ENCODE data around the gene SLC35E1. TPM values are rescaled to one million over a fixed set of nuclear protein-coding genes. Genes with fewer than 3 reads are reported as not detected.

The SLC35E1 gene
- total and polyA plus RNA-seq, 2 of the 4 experiments (the other 2 are of a cell fraction): 22.6 to 38.0 TPM

GRCh38 chr19:16516381-16516780 lies 55.8 kb downstream of the SLC35E1 start:
- H4K5ac ChIP-seq (ENCODE audit: low read depth, low read length): no peak overlapping the region
- no peak overlapping the region for H3K18ac ChIP-seq (ENCODE audit: low read depth, low read length)
- H3K9me1 ChIP-seq (ENCODE audit: insufficient read depth, low read length): no peaks in the 10 kb centered on the region
- H2BK20ac ChIP-seq (ENCODE audit: low read depth, low read length): no peak overlapping the region
- no peak overlapping the region for H3K56ac ChIP-seq (ENCODE audit: extremely low read depth, insufficient read depth, low read length)
- no peak overlapping the region for H2BK5ac ChIP-seq (ENCODE audit: low read depth, low read length, poor library complexity, severe bottlenecking)
- in situ Hi-C loops (cut with MboI; ENCODE audit: low sequenced_read_pairs): no loop called here
- no peak overlapping the region for H3K9ac ChIP-seq (ENCODE audit: low read depth, low read length)
- H3K27me3 ChIP-seq (ENCODE audit: control insufficient read depth, insufficient read depth, low read length): no peaks in the 10 kb centered on the region
- no peak for DNase-seq
- intact Hi-C loops (cut with micrococcal nuclease): no loop called here
- no peaks in the 10 kb centered on the region for H3K9me3 ChIP-seq (ENCODE audit: control insufficient read depth, insufficient read depth, low read length)
- no peak overlapping the region for H2AK5ac ChIP-seq (ENCODE audit: low read depth, low read length)
- CTCF ChIA-PET: no interaction called here
- H4K8ac ChIP-seq (ENCODE audit: low read depth in 2 of 2, low read length in 2 of 2): no peak overlapping the region
- no peak for ATAC-seq (ENCODE audit: low read depth)
- no peak overlapping the region for H4K91ac ChIP-seq (ENCODE audit: insufficient read depth, low read depth, low read length)
- H2BK15ac ChIP-seq (ENCODE audit: low read depth, low read length): no peak overlapping the region
- POLR2A ChIA-PET (ENCODE audit: unreplicated experiment): no interaction called here
- no peak overlapping the region for H2AK9ac ChIP-seq (replicated peaks; ENCODE audit: low read depth, low read length, poor library complexity)
- dilution Hi-C loops (cut with HindIII; ENCODE audit: low sequenced_read_pairs, unreplicated experiment): no loop called here
- no peak overlapping the region for H3K14ac ChIP-seq (replicated peaks; ENCODE audit: low read depth, low read length)
- no peak overlapping the region for H3K4me2 ChIP-seq (ENCODE audit: low read depth, low read length)
- WGBS, 2 experiments (ENCODE audit: extremely low coverage in 2 of 2, insufficient read length in 1 of 2): 87% methylated on average over 11 of the region's 15 CpGs; no CpG with 5 or more reads in 1 of the 2 experiments
- H4K20me1 ChIP-seq (ENCODE audit: insufficient read depth, low read length): peaks cover 3% of the 10 kb centered on the region; the same call in 1 of the 2 replicates
- no peak overlapping the region for H2AFZ ChIP-seq (replicated peaks; ENCODE audit: low read length, poor library complexity)
- BruUV-seq (replicated peaks): no TSS peak
- peaks cover 0 to 13% of the 10 kb centered on the region in 2 experiments; a peak in 3 of 4 replicates for H3K79me1 ChIP-seq (ENCODE audit: low read depth in 1 of 2, low read length in 2 of 2)
- TF ChIP-seq ELK1 (IDR thresholded peaks at IDR 0.05; ENCODE audit: borderline replicate concordance, low read depth, low read length) (no peak), SMC3 (IDR thresholded peaks at IDR 0.05; ENCODE audit: low read depth, low read length) (no peak), BHLHE40 (IDR thresholded peaks at IDR 0.05; ENCODE audit: low read depth, low read length) (no peak), CTCF (conservative IDR thresholded peaks at IDR 0.05; ENCODE audit: low read depth, low read length) (no peak), MXI1 (IDR thresholded peaks at IDR 0.05; ENCODE audit: borderline replicate concordance, low read depth, low read length) (no peak)
- H3K4me3 ChIP-seq (ENCODE audit: insufficient read depth, low read depth, low read length): no peak overlapping the region
- H2BK120ac ChIP-seq (ENCODE audit: low read depth, low read length): no peak overlapping the region
- no peak overlapping the region for H3K23ac ChIP-seq (ENCODE audit: low read depth, low read length)
- no peak overlapping the region for H3K4ac ChIP-seq (ENCODE audit: low read depth, low read length)
- H3K27ac ChIP-seq (ENCODE audit: insufficient read depth, low read length): no peak overlapping the region
- H3K4me1 ChIP-seq (ENCODE audit: control insufficient read depth, insufficient read depth, low read length): no peaks in the 10 kb centered on the region
- H3K36me3 ChIP-seq (ENCODE audit: control insufficient read depth, insufficient read depth, low read length): peaks cover 55% of the 10 kb centered on the region

Measured in IMR-90 (cell line).